NCI-H146 treated with DMSO at 0.1 percent for 48 hours (cell line): Measurements from ENCODE around the gene TMEM250.
A peak's percentile ranks its signal among the peaks of the same experiment; 100 is the strongest.
"Not testable (repeated sequence)": the region's sequence is repeated elsewhere in the genome, so short reads cannot be mapped to it uniquely, and the experiment has no call there.

Experiments used
- DNase-seq: peaks from one replicate; lab custom pipeline; 2025; ENCODE audit not compliant: unreplicated experiment; lab: John Stamatoyannopoulos, UW

TMEM250 gene

DNA sequence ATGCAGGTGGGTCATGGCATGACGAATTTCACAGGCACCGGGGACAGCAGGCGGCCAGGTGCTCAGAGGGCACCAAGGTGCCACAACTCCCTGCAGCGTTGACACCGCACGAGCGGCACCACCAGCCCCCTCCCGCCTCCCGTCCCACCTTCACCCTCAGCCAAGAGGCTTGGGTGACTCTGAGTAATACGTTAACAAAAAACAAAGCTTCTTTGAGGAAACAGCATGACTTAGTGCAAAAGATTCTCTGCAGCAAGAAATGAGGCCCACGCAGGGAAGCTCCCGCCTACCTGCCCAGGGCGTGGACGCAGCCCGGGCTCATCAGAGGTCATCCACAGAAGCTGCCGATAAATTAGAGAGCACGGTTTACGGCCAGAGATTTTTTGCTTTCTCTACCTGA lies 4.1 kb downstream of the TMEM250 start:
- no peak for DNase-seq

DNA sequence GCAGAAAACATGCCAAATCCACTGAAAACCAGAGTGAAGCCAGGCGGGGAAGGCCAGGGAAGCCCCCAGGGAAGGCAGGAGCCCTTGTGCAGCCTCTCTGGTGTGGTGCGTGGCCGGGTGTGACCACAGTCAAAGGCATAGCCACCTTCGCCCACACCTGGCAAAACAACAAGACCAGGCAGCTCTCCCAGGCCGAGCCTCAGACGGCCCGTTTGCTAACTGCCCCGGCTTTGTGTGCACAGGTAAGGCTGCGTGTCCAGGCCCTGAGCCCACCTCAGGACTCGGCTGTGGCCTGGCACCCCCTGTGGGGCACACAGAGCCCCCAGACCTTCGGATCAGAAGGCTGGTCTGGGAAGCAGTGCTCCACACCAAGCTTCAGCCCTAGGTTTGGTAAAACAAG lies 6.1 kb downstream of the TMEM250 start:
- no peak for DNase-seq

DNA sequence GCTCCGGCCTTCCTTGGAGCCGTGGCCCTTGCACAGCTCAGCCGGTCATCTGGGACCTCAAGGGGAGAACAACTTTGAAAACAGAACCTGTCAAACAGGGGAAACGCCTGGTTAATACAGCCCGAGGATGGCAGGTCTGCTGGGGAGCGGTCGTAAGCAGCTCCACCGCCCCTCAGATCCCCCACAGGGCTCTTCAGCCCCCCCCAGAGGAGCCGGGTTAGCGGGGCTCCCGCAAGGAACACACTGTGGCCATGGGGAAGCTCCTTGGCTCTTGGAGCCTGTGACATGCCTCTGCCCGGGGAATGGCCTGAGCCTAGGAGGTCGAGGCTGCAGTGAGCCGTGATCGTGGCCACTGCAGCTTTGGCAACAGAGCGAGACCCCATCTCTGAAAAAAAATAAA lies 6.8 kb downstream of the TMEM250 start:
- no peak for DNase-seq

DNA sequence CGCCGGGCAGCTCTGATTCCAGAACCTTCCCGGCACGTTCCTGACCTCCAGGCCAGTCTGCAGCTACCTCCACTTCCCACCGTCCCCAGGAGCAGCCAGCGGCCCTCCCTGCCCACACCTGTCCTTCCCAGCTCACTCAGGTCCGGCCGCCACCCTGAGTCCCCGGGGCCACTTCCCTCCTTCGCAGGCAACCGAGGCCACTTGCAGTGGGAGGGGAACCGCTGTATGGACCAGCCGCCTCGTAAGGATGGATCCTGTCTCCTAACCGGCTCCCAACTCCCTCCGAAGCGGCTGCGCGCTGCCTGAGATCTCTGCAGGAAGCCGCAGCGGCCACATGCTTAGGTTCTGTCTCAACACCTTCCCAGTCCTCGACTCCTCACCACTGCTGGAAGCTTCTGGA lies 7.5 kb downstream of the TMEM250 start:
- DNase-seq: no peak

DNA sequence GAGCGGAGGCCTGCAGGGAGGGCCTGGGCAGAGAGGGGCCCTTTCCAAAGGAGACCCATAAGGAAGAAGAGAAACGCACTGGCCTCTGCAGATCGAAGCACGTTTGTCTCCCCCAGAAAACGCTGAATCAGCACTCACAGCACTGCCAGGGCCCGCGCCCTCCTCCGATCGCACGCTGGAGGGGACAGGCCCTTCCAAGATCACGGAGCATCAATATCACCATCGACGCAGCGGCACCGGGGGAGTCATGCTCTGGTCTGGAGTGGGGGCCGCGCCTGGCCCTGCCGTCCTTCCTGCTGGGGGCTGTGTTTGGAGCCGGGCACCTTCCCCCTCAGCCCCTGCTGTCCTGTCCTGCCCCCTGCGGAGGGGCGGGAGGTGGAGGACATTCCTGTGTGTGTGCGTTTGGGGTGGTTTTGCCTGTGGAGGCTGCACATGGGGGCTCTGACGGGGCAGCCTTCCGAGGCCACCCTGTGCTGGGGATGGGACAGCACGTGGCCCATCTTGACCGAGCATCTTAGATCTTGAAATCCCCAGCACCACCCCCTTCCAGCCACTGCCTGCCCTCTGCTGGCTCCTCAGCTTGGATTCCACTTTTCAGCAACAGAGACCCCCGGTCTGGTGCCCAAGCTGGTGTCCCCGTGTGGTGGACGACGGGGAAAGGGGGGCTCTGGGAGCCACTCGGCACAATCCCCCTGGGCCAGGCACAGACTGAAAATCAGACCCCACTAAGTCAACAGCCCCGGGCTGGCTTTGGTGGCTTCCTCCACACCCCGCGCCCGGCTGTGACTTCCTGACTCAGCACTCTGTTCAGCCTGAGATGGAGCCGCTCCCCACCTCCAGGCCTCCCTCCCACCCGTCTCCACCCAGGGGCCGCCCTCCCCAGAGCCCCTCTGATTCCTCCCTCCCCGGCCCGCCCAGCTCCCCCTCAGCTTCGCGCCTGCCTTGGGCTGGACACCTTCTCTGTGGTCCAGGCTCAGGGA lies 8.3 kb downstream of the TMEM250 start:
- no peak for DNase-seq

DNA sequence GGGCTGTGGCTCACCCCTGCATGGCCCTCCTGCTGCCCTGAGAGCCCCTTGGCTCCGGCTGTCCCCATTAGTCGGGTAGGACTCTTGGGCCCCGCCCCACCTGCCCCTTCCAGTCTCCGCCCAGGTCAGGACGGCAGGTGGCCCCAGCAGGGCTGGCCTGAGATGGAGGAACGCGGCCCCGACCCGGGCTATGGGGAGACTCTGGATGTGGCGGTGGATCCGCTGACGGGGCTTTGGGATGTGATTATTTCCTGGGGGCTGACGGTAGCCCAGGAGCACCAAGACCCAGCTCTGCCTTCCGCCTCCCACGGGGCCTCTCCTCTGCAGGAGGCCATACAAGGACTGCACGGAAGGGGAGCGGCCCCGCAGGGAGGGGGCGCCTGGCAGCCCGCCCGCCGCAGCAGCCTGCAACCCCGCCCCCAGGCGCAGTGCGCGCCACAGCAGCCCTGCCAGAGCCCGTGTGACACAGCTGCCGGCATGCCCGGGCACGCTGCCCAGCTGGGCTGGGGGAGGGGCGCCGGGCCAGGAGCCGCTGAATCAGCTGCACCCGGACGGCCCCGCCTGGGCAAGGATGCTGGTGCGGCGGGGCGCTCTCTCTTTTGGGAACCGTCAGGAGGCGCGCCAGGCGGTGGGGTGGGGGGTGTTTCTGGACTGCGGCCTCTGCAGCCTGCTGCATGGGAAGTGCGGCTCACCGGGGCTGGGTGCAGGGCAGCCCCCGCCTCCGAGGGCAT lies 9.2 kb downstream of the TMEM250 start:
- peak; percentile 78 for DNase-seq

DNA sequence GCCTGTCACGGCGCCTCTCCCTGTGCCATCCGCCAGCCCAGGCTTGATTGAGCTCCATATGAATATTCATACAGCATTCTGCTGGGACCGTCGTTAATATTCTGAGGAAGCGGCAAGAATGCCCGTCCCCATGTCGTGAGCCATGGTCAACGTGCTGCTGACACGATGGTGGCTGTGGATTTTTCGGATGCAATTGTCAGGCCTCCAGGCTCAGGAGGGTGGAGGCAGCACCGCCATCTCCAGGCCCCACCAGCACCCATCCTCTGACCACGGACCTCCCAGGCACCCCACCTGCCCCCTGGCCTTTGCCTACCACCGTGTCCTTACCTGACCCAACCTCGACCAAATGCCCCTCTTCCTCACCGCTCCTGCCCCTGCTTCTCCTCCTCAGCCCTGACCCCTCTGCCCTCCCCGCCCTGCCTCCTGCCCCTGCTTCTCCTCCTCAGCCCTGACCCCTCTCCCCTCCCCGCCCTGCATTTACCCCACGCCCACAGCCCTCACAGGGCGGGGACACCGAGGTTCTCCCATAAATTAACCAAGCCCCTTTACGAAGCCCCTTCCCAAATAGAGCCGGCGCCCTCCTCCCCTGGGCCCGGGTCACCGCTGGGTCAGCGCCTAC lies 9.9 kb downstream of the TMEM250 start:
- no peak for DNase-seq

DNA sequence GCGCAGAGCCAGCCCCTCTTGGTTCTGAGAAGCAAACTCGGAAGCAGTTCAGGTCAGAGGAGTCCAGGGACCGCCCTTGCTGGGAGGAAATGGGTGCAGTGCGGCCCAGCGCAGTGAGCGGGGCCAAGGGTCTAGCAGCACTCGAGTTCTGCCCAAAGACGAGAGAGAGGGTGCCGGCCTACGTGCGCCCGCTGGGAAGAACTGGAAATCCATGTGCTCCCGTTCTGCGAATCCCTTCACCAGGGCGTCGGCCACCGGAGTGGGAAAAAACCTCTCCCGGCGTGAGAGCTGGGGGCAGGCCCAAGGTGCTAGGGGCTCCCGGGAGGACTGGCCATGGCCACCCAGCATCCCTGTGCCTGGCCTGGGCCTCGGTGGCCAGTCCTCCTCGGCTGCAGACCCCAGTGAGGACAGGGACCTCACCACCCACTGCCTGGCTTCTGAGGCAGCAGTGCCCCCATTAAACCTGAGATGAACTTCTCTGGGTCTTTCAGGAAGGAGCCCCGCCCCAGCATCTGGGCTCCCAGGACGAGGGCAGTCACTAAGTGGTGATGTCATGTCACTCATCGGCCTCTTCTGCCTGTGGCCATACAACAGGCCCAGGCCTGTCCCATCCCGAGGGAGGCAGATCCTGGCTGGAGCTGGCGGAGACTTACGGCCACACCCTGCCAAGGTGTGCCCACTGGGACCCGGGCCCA lies 10.6 kb downstream of the TMEM250 start:
- DNase-seq: no peak

DNA sequence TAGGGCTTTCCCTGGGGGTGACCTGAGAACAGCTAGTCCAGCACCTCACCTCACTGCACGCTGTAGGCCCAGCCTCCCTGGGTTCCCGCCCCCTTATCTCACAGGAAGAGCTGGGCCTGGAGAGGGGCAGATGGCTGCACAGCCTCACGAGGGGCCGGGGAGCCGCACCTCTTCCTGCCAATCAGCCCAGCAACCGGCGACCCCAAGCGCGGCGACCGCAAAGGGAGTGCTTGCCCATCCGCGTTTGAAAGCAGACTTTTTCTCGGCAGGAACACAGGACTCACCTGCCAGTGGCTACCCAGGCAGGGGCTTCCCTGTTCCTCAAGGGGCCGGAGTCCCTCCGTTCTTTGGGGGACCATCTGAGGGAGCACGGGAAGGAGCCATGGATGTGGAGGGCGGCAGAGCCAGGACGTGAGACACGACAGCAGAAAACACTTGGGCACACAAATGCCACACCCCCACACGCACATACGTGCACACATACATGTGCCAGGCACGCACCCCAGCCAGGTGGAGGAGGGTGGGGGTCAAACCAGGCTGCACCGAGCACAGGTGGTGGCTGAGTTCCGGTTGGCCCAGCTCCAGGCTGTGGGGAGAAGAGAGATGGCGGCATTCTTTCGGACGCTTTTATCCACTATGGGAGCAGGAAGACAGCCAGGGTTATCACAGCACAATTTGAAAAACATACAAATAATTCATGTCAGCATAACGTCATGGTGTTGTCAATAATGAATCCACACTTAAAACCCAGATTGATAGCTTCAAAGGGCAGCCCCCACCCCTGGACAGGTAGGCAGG lies 11.3 kb downstream of the TMEM250 start:
- DNase-seq: no peak

DNA sequence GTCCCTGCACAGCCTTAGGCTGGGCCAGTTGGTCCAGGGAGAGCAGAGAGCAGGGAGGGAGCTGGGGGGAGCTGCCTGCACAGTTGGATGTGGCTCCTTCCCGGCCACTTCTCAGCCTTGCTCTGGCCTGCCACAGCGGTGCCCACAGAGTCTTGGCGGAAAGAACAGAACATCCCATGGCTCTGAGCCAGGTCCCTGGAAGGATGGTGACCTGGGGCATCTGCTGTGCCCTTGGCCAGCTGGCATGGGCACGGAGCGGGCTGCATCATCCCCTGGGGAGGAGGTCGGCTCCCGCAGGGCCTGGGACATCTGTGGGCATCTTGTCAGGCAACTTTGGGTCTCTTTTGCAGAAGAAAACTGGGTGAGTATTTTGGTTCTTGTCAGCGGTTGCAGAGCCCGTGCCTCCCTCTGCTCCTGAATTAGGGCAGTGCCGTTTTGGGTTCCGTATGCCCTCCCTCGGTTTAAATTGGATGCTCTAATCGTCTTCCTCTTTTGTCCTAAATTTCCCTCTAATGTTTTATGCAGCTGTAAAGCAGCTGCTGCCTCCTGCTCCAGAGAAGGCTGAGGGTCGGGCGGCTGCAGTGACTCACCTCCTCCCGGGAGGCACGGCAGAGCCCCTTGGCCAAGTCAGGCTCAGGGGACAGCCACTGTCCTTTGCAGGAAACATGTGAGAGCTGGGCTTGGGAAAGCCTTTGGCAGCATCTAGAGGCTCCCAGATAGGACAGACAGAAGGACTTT lies 13.1 kb downstream of the TMEM250 start:
- no peak for DNase-seq

DNA sequence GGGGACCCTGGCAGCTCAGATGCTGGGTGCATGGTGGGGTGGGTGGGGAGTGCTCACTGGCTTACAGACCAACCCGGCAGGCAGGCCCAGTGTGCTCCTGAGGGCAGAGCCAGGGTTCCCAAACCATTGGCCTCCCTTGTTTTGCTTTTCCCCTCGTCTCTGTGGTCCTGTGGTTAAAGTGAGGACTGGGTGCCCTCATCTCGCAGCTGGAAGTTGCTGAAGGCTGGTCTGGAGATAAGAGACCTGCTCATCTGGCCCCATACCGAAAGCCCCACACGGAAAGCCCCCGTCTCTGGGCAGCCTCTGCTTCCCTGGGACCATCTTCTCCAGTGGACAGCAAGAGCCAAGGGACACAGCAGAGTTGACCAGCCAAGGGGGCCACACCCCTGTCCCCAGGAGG lies 13.8 kb downstream of the TMEM250 start:
- DNase-seq: no peak

DNA sequence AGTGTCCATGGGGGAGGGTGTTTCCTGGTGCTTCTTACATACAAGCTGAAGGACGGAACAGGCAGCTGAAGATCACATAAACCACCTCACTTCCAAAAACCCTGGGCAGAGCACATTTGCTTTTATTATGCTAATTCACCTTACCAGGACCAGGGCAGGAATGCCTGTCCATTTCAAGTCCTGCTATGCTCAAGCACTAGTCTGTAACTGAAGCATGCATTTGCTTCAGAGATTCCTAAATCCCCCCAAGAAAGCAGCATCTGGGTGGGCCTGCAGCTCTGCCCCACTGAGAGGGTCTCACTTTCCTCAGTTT lies 14.2 kb downstream of the TMEM250 start:
- no peak for DNase-seq

DNA sequence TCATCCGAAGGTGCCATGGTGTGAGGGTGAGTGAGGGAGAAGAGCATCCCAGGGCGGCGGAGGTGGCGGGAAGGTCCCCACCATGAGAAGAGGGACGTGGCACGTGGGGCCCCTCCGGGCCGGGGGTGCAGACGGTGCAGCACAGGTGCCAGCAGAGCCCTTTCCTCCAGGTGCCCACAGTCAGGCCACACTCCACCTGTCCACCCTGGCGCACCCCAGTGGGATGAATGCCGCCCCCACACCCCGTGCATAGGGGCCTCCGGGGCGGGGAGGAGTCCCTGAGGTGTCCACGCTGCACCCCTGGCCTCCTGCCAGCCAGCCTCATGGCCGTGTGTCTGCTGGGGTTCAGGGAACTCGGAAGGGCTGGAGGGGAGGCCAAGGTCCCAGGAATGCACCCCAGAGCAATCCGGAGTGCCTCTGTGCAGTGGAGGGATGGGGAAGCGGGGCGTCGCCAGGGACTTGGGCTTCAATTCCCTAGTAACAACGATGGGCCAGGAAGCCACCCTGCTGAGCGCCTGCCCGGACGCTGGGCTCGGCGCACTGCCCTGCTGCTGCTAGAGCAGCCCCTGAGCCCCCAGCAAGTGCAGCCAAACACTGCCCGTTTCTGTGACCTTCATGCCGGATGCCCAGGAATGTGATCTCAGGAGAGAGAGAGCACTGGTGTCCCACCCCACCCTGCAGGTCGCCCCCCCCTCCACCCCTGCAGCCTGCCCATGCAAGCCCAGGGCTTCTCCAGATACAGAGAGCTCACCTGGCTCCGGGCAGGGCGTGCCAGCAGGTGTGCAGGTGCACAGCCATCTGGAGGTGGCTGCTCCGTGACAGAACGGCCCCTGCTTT lies 14.8 kb downstream of the TMEM250 start:
- peak; percentile 84 for DNase-seq

DNA sequence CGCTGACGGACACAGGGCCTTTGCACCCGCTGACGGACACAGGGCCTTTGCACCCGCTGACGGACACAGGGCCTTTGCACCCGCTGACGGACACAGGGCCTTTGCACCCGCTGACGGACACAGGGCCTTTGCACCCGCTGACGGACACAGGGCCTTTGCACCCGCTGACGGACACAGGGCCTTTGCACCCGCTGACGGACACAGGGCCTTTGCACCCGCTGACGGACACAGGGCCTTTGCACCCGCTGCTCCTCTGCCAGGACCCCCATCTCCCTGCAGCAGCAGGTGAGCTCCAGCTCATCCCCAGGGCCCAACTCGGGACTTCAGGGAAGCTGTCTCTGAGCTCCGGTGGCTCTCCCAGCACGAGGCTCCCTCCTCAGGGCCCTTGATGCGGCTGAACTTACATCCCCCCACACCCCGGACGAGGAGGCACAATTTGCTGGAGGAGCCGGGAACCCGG lies 17.0 kb downstream of the TMEM250 start:
- DNase-seq: not testable (repeated sequence)

DNA sequence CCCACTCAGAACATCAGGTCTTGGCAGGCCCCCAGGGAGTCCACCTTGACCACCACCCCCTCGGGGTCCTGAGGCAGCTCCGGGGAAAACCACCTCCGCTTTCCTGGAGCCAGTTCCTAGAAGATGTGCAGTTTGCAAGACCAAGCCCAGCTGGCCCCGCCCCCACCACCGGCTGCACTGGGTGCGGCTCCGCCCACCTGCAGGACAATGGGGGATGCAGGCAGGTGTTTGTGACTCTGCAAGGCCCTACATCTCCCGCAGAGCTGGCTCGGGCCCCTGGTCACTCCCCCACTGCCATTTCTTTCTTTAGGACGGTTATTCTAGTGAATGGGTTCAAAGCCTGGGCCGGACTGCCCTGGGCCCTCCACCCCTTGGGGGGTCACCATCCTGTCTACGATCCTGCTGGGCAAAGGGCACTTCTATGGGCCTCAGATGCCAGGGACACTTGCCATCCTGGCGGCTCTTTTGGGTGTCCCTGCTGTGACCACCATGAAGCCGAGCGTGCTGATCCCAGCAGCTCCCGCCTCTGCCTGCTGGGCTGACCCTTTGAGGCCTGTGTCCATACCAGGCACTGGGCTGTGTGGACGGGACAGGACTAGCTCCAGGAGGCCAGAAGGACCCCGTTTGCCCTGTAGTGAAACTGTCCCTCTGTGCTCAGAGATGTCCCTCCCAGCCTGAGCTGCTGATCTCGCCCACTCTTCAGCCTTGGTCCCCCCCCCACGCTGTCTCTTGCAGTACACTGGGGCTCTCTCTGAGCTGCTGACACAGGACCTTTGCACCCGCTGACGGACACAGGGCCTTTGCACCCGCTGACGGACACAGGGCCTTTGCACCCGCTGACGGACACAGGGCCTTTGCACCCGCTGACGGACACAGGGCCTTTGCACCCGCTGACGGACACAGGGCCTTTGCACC lies 17.7 kb downstream of the TMEM250 start:
- DNase-seq: peak; percentile 66

DNA sequence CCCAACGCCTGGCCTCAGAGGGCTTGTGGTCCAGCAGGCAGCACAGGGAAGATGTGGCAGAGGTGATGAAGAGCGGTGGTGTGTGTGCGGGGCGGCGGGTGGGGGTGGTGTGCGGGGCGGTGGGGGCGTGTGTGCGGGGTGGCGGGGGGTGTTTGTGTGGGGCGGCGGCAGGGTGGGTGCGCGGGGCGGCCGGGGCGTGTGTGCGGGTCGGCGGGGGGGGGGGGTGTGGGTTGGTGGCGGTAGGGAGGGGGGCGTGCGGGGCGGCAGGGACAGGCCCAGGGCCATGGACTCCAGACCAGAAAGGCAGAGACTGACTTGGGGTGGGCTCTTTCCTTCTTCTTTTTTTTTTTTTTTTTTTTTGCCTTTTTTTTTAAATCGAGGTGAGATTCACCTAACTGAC lies 19.1 kb downstream of the TMEM250 start:
- DNase-seq: no peak

DNA sequence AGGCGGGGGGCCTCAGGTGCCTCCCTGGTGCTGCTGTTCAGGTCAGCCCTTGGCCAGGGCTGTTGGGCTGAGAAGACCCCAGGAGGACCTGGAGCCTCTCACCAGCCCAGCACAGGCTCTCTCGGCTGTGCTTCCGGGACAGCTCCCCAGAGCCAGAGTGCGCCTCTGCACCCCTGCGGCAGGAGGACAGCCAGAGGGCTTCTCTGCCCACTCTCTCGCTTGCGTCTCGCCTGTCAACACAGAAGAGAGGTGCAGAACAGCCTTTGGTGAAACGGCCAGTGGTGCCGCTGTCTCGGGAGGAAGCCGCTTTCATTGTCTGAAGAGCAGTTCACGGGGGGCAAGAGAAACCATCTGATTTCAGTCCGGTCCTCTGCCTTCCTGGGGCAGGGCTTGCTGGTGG lies 19.8 kb downstream of the TMEM250 start:
- DNase-seq: no peak

DNA sequence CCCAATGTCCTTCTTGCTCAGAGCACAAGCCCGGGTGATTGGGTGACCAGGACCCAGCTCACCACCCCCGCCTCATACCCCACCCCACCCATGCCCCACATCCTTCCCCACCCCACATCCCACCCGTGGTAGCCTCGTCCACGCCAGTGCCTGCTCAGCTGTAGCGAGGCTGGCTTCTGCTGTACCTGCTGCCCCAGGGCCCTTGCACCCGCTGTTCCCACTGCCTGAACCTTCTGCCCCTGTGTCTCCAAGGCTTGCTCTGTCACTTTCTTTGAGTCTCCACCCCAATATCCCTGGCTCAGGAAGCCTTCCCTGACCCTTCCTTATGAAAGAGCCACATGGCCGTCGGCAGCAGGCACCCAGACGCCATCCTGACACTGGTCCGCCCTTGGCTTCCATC lies 20.5 kb downstream of the TMEM250 start:
- no peak for DNase-seq
